GM11168 (cell line): Measurements from ENCODE around the gene CARS2.
"Not testable (repeated sequence)": the region's sequence is repeated elsewhere in the genome, so short reads cannot be mapped to it uniquely, and the experiment has no call there.

Source experiments
- in situ Hi-C: fragments of 300-500 bp; cut with MboI; formaldehyde crosslinking; loops from one replicate; pipeline ENCODE4 v1.12.0; 2022; ENCODE audit warnings: low sequenced_read_pairs; ENCODE audit not compliant: unreplicated experiment

CARS2 gene

DNA sequence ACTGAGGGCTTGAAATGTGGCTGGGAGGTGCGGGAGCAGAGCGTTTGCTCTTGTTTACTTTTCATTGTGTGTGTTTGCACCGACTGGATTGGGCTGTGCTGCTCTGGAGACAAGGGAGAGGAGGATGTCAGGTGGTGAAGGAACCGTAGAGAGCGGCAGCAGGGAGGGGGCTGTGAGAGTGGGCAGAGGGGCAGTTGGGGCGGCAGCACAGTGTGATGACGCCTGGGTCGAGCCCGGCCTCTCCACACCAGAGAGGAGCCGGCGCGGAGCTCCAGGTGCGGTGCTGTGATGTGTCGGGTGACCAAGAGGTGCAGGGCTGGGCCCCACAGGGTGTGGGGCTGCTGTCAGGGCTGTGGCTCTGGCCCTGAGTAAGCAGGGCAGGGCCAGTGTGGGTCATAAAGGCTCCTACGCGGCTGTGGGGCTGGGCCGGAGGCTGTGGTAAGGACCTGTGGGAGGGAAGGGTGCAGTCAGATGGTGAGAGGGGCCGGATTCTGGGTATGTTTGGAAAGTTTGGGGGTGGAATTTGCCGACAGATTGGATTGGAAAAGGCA, 80.1 kb downstream of the CARS2 start:
- in situ Hi-C loops = no loop called here

DNA sequence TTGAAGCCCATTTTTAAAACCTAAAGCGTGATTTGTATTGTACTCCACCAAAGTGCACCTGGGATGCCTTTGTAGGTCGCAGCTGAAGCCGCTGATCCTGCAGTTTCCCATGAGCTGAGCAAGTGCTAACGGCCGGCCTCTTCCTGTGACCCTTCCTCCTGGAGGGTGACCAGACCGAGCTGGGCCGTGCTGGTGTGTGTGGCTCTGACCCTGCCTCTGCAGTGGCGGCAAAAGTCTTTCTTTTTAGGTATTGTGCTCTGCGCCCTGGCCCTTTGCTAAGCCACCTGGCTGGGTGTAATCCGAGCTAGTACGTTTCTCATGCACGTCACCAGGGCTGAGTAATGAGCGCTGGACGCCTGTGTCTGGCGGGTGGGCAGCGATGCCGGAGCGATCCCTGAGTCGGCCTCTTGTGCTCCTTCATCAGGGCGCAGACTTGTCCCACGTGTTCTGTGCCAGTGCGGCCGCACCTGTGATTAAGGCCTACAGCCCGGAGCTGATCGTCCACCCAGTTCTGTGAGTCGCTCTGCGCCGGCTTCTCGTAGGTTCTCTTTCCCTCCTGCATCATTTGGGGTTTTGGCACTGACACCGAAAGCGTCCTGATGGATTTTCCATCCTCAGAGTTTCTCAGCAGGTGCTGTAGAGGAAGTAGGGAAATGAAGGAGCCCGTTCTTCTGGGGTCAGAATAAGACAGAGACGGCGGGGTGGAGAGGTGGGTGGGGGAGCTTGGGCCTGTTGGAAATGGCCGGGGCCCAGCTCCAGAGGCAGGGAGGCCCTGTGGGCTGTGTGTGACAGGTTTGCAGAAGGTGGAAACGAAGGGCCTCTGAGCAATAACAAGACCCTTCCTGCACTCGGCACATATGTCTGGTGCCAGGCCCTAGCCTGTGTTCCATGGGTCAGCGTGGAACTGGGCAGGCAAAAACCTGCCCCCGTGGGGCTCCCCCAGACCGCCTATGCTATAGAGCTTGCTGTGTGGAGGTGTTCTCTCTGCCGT, 80.9 kb downstream of the CARS2 start:
- in situ Hi-C loops = no loop called here

DNA sequence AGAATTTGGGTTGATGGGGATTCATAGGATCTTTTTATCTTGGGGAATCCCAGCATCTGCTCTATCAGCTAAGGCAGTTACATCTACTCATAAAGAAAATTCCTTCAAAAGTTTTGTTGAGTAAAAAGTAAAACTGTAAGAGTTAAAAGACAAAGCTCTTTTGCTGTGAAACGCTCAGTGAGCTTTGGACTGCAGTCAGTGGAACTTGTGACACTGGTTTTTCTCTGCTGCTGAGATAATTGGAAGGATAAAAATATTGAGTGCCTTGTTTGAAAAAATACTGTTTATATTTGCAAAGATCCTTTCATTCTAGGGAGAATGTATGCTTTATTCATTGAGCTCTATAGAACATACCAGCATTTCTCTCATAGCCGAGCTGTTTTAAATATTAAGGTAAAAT, 85.3 kb downstream of the CARS2 start:
- in situ Hi-C loops = no loop called here

DNA sequence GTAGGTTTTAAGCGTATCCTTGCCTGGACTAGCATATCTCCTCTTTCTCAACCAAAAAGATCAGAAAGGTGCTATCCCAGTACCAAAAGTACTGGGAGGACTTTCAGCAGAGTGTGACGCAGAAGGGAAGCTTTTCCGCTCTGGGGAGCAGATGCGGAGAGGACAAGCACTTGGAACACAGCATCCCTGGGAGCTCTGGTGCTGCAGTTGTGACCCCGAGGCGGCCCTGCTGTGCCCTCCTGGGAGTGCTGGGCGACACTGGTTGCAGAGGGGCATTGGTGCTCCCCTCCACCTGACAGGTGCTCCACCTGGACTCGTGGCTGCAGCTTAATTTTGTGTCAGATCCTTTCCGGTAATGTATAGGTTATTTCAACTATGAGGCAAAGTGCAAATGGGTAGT, 87.1 kb downstream of the CARS2 start:
- in situ Hi-C loops = no loop called here

DNA sequence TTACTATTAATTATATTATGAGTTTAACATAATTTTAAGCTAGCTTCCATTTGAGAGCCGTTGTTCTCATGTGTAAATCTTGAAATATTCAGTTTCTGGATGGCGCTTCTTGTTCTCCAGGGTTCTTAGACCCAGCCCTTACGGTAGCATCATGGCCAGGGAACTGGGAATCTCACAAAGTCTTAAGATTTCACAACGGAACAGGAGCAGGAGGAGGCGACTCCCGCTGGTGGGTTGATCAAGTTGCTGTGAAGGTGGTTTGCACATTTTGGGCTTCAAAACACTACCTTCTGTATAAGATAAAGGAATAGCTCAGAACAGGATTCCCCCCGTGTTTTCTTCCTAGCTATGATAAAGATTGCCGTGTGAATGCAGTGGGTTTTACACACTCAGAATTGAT, 87.7 kb downstream of the CARS2 start:
- in situ Hi-C loops = no loop called here

DNA sequence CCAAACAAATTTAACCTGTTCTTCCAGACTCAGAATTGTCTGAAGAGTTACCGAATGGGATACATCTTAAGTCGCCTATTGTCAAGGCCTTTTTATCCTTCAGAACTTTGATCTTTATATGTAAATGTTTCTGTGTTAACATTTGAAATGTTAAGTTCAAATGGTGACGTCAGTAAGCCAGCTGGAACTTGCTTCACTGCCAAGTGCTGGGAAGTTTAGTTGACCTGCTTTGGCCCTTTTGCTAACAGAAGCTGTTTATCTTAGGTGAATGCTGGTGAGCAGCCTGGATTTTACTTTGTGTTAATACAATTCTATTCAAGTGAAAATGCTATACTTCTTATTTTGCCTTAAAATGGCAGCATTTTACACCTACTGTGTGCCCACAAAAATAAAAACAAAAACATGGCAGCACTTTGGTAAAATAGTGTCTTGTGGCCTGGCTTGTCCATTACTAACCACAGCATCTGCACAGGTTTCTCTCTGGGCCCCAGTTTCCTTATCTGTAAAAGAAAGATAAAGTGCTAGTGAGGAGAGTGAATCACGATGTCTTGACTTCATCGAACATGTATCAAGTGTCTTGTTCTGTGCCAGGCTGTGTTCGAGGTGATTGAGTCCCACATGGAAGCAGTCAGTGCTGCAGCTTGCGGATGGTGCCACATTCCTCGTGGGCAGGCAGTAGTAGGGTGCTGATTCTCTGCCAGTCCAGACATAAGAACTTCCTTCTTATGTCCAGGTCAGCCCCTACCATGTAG, 88.4 kb downstream of the CARS2 start:
- in situ Hi-C loops = no loop called here

DNA sequence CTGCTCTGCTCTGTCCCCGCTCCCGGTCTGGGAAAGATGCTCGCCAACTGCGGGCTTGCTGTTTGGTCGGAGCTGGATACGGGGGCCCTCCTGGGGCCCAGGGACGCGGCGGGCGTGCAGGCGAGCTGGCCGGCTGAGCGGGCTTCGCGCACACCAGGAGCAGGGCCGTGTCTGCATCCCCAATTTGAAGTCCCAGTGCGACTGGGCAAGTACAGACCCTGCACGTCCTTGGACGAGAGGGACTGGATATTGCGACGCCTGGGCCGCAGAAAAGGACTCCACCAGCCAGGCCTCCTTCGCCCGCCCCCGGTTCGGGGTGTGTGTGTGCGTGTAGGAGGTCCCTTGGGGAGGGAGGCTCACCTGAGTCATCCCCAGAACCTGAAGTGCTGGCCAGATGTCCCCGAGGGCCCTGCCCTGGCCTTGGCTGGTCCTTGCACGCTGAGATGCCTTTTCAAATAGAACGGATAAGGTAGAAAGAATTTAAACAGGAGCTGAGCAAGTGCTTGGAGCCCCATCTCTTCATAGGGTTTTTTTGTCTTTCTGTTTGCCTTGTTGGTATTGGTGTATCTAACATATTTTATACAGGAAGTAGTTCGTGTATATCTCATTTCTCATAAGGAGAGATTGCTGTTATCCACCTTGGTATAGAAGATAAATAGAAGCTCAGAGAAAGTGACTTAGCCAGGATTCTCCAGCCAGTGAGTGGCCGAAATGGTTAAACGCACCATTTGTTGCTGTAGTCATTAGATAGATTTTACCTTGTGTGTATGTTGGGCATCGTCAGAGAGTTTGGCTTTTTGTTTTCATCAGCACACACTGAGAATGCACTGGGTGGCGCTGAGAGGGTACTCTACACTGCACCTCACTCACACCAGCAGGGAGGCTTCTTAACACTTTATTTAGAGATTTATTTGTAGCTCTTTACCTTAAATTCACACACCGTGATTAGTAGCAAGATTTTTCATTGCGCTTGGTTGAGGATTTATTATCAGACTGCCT, 89.5 kb downstream of the CARS2 start:
- in situ Hi-C loops = no loop called here

DNA sequence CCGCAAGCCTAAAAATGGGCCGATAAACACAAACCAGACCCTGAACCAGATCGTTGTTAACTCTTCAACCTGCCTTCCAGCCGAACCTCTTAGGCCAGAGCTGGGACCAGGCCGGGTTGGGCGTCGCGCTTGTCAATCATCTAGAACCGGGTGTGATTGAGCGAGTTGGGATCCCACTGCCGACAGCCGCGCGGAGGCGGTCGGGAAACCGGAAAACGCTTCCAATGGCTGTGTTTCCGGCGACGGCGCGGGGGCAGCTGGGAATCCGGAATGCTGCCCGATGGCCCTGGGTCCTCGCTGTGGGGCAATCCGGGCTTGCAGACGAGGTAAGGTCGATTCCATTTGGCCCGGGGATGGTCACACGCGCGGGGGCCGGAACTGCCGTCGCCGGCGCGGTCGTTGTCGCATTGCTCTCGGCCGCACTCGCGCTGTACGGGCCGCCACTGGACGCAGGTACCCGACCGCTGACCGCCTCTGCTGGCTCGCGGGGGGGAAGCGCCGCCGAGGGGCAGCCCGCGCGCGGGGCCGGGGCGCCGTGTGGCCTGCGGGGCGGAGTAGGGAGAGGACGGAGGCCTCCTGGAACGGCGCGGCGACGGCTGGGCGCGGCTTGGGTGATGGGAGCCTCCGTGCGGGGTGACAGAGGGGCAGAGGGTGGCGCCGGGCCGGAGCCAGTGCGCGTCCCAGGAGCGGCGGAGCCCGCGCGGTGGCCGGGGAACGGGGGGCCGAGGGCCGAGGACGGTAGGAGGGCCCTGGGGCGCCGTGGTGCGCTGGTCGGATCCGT, 90.4 kb downstream of the CARS2 start, which contains the start of gene NAXD:
Gene NAXD (plus strand): TSS at position 224 of the 781 bp plus-strand sequence. CDS start 57 bp downstream, at position 281.
- in situ Hi-C loops = no loop called here

DNA sequence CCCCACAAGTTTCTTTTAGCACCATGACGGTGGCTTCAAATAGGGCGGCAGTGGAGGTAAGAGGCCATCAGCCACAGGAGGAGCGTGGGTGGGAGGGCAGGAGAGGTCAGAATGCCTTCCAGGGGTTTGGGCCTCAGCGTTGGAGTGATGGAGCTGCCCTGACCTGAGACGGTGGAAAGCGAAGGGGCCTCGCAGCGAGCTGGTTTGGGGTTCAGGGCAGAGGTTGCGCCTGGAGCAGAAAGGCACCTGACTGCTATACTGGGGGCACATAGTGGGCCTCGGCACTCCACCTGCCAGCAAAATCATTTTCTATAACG, 91.0 kb downstream of the CARS2 start:
- in situ Hi-C loops = no loop called here

DNA sequence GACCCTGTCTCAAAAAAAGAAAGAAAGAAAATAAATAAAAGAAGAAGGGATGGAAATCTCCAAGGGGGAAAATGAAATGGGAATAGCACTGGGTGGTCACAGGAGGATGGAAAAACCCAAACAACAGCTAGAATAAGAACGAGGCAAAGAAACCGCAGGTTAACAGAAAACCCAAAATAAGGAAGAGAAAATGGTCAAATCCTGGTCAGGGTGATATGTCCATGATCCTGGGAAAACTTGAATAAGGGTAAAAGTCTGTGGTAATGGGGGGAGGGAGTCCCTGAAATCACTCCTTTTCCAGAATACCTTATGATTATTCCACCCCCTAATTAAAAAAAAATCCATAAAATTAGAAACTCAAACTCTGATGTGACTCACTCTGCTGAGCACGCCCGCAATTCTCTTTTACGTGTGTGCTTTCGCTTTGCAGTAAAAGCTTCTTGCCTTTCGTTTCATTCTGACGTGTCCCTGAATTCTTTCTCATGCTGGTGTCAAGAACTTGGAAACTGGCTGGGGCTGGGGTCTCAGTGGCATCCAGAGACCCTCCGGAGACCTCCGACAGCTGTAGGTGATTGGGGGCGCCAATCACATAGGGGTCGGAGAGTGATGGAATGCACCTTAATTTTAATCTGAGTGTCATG, 94.8 kb downstream of the CARS2 start:
- in situ Hi-C loops = no loop called here

DNA sequence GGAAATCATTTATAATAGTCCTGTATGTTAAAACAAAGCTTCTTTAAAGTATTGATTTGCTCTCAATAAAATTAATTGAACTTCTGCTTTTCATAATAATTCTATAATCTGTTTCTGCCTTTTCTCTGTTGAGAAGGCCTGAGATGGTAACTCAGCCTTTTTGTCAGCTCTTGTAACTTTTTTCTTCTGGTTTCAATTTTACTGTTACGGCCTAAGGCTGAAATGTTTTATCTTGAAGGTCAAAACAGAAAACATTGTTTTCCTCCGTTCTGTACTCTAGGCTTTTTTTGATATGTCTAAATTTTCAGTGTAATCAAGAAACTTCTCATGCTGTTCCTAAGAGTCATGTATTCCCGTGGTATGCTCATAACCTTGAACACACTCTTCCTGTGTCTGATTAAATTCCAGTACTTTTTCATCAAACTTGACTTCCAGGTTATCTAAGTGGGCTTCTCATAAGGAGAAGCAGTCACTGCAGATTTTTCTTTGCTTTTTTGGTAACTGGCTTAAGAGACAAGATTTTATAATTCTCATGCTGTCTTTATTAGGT, 98.2 kb downstream of the CARS2 start:
- in situ Hi-C loops = no loop called here

DNA sequence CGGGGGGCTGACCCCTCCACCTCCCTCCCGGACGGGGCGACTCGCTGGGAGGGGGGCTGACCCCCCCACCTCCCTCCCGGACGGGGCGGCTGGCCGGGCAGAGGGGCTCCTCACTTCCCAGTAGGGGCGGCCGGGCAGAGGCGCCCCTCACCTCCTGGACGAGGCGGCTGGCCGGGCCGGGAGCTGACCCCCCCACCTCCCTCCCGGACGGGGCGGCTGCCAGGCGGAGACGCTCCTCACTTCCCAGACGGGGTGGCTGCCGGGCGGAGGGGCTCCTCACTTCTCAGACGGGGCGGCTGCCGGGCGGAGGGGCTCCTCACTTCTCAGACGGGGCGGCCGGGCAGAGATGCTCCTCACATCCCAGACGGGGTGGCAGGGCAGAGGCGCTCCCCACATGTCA, 99.6 kb downstream of the CARS2 start:
- in situ Hi-C loops = not testable (repeated sequence)

DNA sequence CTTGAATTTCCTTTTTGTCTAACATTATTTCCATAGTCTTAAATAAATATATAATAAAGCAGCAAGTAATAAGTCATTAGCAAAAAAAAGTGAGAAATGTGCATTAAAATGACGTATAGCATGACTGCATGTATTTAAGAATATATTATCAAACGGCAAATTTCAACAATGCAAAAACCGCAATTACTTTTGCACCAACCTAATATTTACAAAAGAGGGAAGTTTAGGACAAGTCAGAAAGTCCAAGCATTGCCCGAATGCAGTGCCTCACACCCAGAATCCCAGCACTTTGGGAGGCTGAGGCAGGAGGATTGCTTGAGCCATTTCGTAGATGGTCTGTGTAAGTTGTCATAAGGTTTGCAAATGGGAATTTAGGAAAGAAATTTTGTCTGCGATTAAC, 100.8 kb downstream of the CARS2 start:
- in situ Hi-C loops = no loop called here

DNA sequence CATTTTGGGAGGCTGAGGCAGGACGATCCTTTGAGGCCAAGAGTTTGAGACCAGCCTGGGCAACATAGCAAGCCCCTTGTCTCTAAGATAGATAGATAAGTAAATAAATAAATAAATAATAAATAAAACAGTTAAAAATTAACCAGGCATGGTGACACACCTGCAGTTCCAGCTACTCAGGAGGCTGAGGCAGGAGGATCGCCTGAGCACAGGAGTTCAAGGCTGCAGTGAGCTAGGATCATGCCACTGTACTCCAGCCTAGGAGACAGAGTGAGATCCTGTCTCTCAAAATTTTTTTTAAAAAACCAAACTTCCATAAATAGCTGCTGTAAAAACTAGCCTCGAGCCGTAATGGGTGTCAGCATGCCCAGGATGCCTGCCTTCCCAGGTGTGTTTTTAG, 104.9 kb downstream of the CARS2 start:
- in situ Hi-C loops = no loop called here

DNA sequence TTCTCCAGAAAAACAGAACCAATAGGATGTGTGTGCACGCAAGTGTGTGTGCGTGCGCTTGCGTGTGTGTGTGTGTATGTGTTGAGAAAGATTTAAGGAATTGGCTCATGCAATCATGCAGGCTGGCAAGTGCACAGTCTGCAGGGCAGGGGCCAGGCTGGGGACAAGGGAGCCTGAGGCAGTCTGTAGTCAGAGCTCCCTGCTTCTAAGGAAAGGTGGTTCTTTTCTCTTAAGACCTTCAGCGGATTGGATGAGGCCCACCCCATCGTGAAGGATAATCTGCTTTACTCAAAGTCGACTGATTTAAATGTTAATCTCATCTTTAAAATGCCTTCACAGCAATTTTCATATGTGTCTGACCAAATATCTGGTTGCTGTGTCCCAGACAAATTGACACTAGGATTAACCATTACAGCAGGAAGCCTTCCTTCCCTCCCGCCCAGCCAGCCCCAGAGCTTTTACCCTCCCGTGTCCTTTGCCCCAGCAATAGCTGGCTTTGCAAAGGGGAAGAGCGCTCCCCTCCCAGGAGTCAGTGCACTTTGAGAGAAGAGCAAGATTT, 105.6 kb downstream of the CARS2 start:
- in situ Hi-C loops = no loop called here

DNA sequence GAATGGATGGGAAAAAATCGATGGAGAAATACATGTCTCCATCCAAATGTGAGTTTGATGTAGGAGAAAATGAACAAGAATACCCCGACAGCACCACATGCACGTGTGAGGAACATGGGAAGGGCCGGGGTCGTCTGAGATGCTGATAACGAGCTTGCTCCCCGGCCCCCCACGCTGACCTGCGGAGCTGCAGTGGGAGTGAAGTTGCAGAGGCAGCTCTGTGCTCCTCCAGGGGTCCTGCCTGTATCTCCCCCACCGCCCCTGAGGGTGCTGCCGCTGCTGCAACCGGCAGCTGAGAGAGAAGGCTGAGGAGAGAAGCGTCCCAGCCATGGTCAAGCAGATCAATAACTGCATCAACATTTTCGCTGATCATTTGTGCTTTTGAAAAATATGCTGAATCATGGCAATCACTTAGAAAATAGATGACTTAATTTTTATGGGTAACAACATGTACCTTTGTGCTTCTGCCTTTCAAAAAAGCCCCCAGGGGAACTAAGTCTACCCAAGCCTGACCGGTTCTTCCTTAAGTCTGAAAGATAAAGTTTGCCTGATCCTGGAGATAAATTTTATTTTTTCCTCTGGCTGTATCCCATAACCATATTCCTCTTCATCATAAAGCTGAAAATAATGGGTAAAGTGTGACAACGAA, 108.8 kb downstream of the CARS2 start:
- in situ Hi-C loops = loop anchor here (10.0 kb wide), 1 partner anchor 248 kb away; no protein-coding TSS in a partner anchor

DNA sequence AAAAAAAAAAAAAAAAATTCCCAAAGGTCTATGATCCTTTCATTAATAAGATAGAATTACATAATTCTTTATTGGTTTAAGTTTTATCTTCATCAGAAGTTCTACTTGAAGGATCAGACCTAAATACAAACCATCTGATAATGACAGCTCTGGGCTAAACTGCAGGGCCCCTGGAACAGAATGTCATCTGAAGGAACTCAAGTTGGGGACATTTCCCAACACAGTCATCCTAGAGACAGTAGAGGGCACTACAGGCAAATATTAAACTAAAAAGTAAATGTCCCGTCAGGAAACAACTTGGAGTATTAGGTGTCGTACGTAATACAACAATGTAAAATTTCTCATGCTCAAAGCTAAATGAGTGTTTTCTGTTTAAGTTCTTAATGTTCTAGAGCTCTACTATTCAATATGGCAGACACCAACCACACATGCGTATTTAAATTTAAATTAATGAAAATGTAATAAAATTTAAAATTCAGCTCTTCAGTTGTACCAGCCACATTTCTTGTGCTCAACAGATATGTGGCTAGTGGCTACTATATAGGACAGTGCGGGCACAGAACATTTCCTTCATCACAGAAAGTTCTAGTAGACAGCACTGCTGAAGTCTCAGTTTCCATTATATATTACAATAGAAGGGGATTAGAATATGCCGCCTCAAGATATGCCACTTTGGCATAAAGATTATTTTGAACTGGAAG, 112.3 kb downstream of the CARS2 start:
- in situ Hi-C loops = loop anchor here (10.0 kb wide), 1 partner anchor 251 kb away; no protein-coding TSS in a partner anchor
